H1 (cell line): ENCODE results near the gene SHH. TPM values are rescaled to one million over a fixed set of nuclear protein-coding genes. Genes with fewer than 3 reads are reported as not detected.

Experiments used
- CTCF ChIA-PET: fragments of 300-600 bp; sonication (Branson Sonifier 250); formaldehyde crosslinking; loops from one replicate; lab custom pipeline; 2021; ENCODE audit not compliant: partially characterized antibody; lab: Charles Lee
- POLR2A ChIA-PET: fragments of 300-600 bp; sonication (Branson Sonifier 250); formaldehyde crosslinking; loops from one replicate; lab custom pipeline; 2021; ENCODE audit warnings: inconsistent platforms; ENCODE audit not compliant: partially characterized antibody; lab: Charles Lee
- DNase-seq, 2 experiments: peaks; one replicate each; pipeline versions ENCODE4 v3.0.0 to v3.0.0-alpha.2; 2010 to 2022; ENCODE audit warnings: low spot score in 2 of 2, low read depth in 1 of 2, mixed read lengths in 1 of 2
- FAIRE-seq: peaks from 2 replicates; lab custom pipeline; 2011; peaks lifted over from hg19 to GRCh38; lab: Jason Lieb, UNC
- H2AFZ ChIP-seq: 2 replicates; pipeline ENCODE4 v1.8.1; 2012; ENCODE audit warnings: low read length, inconsistent platforms
- H2AK5ac ChIP-seq: 2 replicates; pipeline ENCODE4 v1.6.1; 2013; ENCODE audit warnings: low read depth, low read length
- H2BK120ac ChIP-seq: replicated peaks from 2 replicates; pipeline ENCODE3; 2013; ENCODE audit warnings: low read depth, low read length, inconsistent platforms
- H2BK12ac ChIP-seq: 2 replicates; pipeline ENCODE4 v1.6.1; 2013; ENCODE audit warnings: low read depth, low read length
- H2BK15ac ChIP-seq: 2 replicates; pipeline ENCODE4 v1.6.1; 2013; ENCODE audit warnings: low read length
- H2BK20ac ChIP-seq: 2 replicates; pipeline ENCODE4 v1.6.1; 2013; ENCODE audit warnings: low read length
- H2BK5ac ChIP-seq: 2 replicates; pipeline ENCODE4 v1.6.1; 2013; ENCODE audit warnings: low read depth, low read length
- H3K14ac ChIP-seq: 2 replicates; pipeline ENCODE4 v1.6.1; 2013; ENCODE audit warnings: inconsistent platforms; ENCODE audit not compliant: insufficient read length
- H3K18ac ChIP-seq: 2 replicates; pipeline ENCODE4 v1.6.1; 2013; ENCODE audit warnings: low read length; ENCODE audit errors: extremely low read depth
- H3K23ac ChIP-seq: 2 replicates; pipeline ENCODE4 v1.6.1; 2013; ENCODE audit warnings: inconsistent platforms; ENCODE audit not compliant: insufficient read length
- H3K23me2 ChIP-seq: 2 replicates; pipeline ENCODE4 v1.6.1; 2013; ENCODE audit warnings: low read depth, low read length
- H3K27ac ChIP-seq: 2 replicates; pipeline ENCODE4 v1.6.1; 2011; ENCODE audit warnings: low read depth, low read length, inconsistent platforms
- H3K27me3 ChIP-seq, 4 experiments: replicated peaks in 1 of 4; 1 replicate in 1 of 4; 2 replicates in 3 of 4; pipeline versions ENCODE4 v1.6.1 to v1.8.1; 2011 to 2013; ENCODE audit warnings: low read length in 3 of 4, mild to moderate bottlenecking in 3 of 4, inconsistent platforms in 2 of 4, mixed read lengths in 2 of 4, moderate library complexity in 1 of 4; ENCODE audit not compliant: control insufficient read depth in 3 of 4, insufficient read depth in 3 of 4; ENCODE audit errors: extremely low read depth in 1 of 4
- H3K36me3 ChIP-seq, 4 experiments: 2 replicates each; pipeline versions ENCODE4 v1.6.1 to v1.8.1; 2011 to 2013; ENCODE audit warnings: mild to moderate bottlenecking in 4 of 4, low read length in 3 of 4, moderate library complexity in 2 of 4, control low read depth in 1 of 4, inconsistent platforms in 1 of 4; ENCODE audit not compliant: insufficient read depth in 4 of 4, control insufficient read depth in 2 of 4
- H3K4ac ChIP-seq: replicated peaks from 2 replicates; pipeline ENCODE3; 2013; ENCODE audit warnings: low read length, low read depth, mixed read lengths, inconsistent platforms; ENCODE audit not compliant: insufficient read length
- H3K4me1 ChIP-seq, 4 experiments: replicated peaks in 1 of 4; 1 replicate in 1 of 4; 2 replicates in 3 of 4; pipeline versions ENCODE4 v1.6.1 to v1.8.1; 2011 to 2013; ENCODE audit warnings: low read length in 3 of 4, inconsistent platforms in 2 of 4, mixed read lengths in 1 of 4; ENCODE audit not compliant: insufficient read depth in 4 of 4, control insufficient read depth in 3 of 4
- H3K4me2 ChIP-seq, 2 experiments: 2 replicates each; pipeline versions ENCODE4 v1.6.1 to v1.8.1; 2011 to 2013; ENCODE audit warnings: low read depth in 2 of 2, low read length in 2 of 2, control low read depth in 1 of 2, inconsistent platforms in 1 of 2, mild to moderate bottlenecking in 1 of 2; ENCODE audit not compliant: insufficient read depth in 1 of 2
- H3K4me3 ChIP-seq, 4 experiments: fragments of 200-600, 300-600 bp in 1 of 4; sonication (generic), shearing (Covaris generic), sonication (Bioruptor Twin) in 1 of 4; 2 replicates each; pipeline versions ENCODE4 v1.5.1 to v1.8.1; 2011 to 2016; ENCODE audit warnings: low read length in 4 of 4, low read depth in 3 of 4, control low read depth in 2 of 4, inconsistent platforms in 2 of 4, mild to moderate bottlenecking in 2 of 4, mixed read lengths in 1 of 4, moderate library complexity in 1 of 4; ENCODE audit not compliant: insufficient read depth in 2 of 4; ENCODE audit errors: extremely low read depth in 1 of 4
- H3K56ac ChIP-seq: replicated peaks from 2 replicates; pipeline ENCODE3; 2013; ENCODE audit warnings: low read depth, mild to moderate bottlenecking, mixed read lengths, low read length, inconsistent platforms; ENCODE audit not compliant: insufficient read length
- H3K79me1 ChIP-seq: 2 replicates; pipeline ENCODE4 v1.6.1; 2013; ENCODE audit warnings: low read depth, low read length, control low read depth
- H3K79me2 ChIP-seq, 2 experiments: 2 replicates each; pipeline versions ENCODE4 v1.6.1 to v1.8.1; 2012 to 2013; ENCODE audit warnings: low read length in 2 of 2, mild to moderate bottlenecking in 2 of 2, inconsistent platforms in 1 of 2; ENCODE audit not compliant: insufficient read depth in 2 of 2, control insufficient read depth in 1 of 2
- H3K9ac ChIP-seq, 4 experiments: replicated peaks in 1 of 4; 1 replicate in 1 of 4; 2 replicates in 3 of 4; pipeline versions ENCODE4 v1.6.1 to v1.8.1; 2011 to 2013; ENCODE audit warnings: low read depth in 3 of 4, low read length in 3 of 4, control low read depth in 2 of 4, mild to moderate bottlenecking in 2 of 4, moderate library complexity in 2 of 4, inconsistent platforms in 1 of 4; ENCODE audit errors: extremely low read depth in 1 of 4
- H3K9me3 ChIP-seq, 2 experiments: 2 replicates each; pipeline versions ENCODE4 v1.6.1 to v1.8.1; 2012 to 2013; ENCODE audit warnings: mild to moderate bottlenecking in 2 of 2, moderate library complexity in 2 of 2, control low read depth in 1 of 2, inconsistent platforms in 1 of 2, low read depth in 1 of 2, low read length in 1 of 2, mixed read lengths in 1 of 2; ENCODE audit not compliant: insufficient read depth in 2 of 2
- H4K20me1 ChIP-seq, 2 experiments: replicated peaks in 1 of 2; 2 replicates each; pipeline versions ENCODE3 to v1.8.1; 2011 to 2013; ENCODE audit warnings: inconsistent platforms in 2 of 2, low read length in 2 of 2, mild to moderate bottlenecking in 1 of 2; ENCODE audit not compliant: insufficient read depth in 2 of 2, control insufficient read depth in 1 of 2
- H4K5ac ChIP-seq: 2 replicates; pipeline ENCODE4 v1.6.1; 2013; ENCODE audit warnings: low read length, low read depth, mixed read lengths, inconsistent platforms; ENCODE audit not compliant: insufficient read length
- H4K8ac ChIP-seq: 2 replicates; pipeline ENCODE4 v1.8.0; 2013; ENCODE audit warnings: mild to moderate bottlenecking, moderate library complexity, low read length, inconsistent platforms; ENCODE audit not compliant: insufficient read depth; ENCODE audit errors: extremely low read depth
- H4K91ac ChIP-seq: replicated peaks from 2 replicates; pipeline ENCODE3; 2013; ENCODE audit warnings: low read length, mixed read lengths, inconsistent platforms; ENCODE audit not compliant: insufficient read length
- ATF3 ChIP-seq: IDR thresholded peaks from 2 replicates; pipeline ENCODE4 v1.6.1; 2011; ENCODE audit warnings: low read depth, mild to moderate bottlenecking, low read length; ENCODE audit not compliant: insufficient read depth
- SP2 ChIP-seq: IDR thresholded peaks from 2 replicates; pipeline ENCODE4 v1.6.1; 2012; ENCODE audit warnings: mild to moderate bottlenecking, low read length, inconsistent platforms
- WGBS, 2 experiments: shearing (Covaris generic) in 1 of 2; methylation state at CpG; one replicate each; pipeline versions ENCODE4 v1.1.6 to v1.1.7; 2013 to 2015; ENCODE audit warnings: low lambda C conversion rate in 2 of 2, mixed read lengths in 2 of 2, inconsistent platforms in 1 of 2, low coverage in 1 of 2, missing lambda C conversion rate in 1 of 2; ENCODE audit not compliant: insufficient replicate concordance in 2 of 2, insufficient coverage in 1 of 2, insufficient read length in 1 of 2; ENCODE audit errors: extremely low coverage in 1 of 2, missing lambda C conversion rate in 1 of 2; 5-methylcytosine and 5-hydroxymethylcytosine counted together
- polyA plus RNA-seq, 7 experiments: library from polyadenylated mRNA; depleted of rRNA in 3 of 7; stranded (reverse) in 5 of 7; unstranded in 2 of 7; fragments of >200 nt in 5 of 7; fragments of 200-250 nt in 2 of 7; gene quantifications; 1 replicate in 5 of 7; 2 replicates in 1 of 7; 4 replicates in 1 of 7; pipeline versions ENCODE4 v1.2.1 to v1.2.3, GENCODE V29; 2011 to 2013; ENCODE audit warnings: missing spikeins in 2 of 7, mixed read lengths in 2 of 7
- total RNA-seq: library from RNA; stranded (reverse); fragmentation: NEBNext Ultra II Directional; extraction: Animal tissue kit (Norgen Biotek cat#: 25700); gene quantifications from 2 replicates; pipeline ENCODE4 v1.2.1, GENCODE V29; 2021

SHH gene
- total and polyA plus RNA-seq, 2 of the 8 experiments (the other 6 are each of a cell fraction or from before 2014, with no cell fraction given): not detected

- H3K4me1 ChIP-seq: peaks cover 0 to 15% (median 8%) of the 10 kb centered on the region in 4 experiments; a peak in 5 of 7 replicates
- no peaks in the 10 kb centered on the region for H3K9me3 ChIP-seq
- DNase-seq (no peak), FAIRE-seq (no peak)
- H2AK5ac ChIP-seq: no peak overlapping the region
- no peak overlapping the region for H2BK15ac ChIP-seq
- no peaks in the 10 kb centered on the region for H3K23me2 ChIP-seq
- no peak overlapping the region for H3K56ac ChIP-seq
- TF ChIP-seq SP2 (no peak), ATF3 (no peak)
- no peak overlapping the region for H3K4me2 ChIP-seq
- H2BK12ac ChIP-seq: no peak overlapping the region
- no peak overlapping the region for H4K5ac ChIP-seq
- no peak overlapping the region for H3K18ac ChIP-seq
- H3K4ac ChIP-seq: no peak overlapping the region
- no peaks in the 10 kb centered on the region for H3K36me3 ChIP-seq
- H2AFZ ChIP-seq: no peak overlapping the region
- no peak overlapping the region for H2BK5ac ChIP-seq
- no peak overlapping the region for H3K14ac ChIP-seq
- no peak overlapping the region for H4K91ac ChIP-seq
- WGBS, 2 experiments: 89% methylated on average over 16 of the region's 16 CpGs; no CpG with 5 or more reads in 1 of the 2 experiments
- H4K20me1 ChIP-seq: no peaks in the 10 kb centered on the region
- no peak overlapping the region for H2BK120ac ChIP-seq
- no peak overlapping the region for H4K8ac ChIP-seq
- H3K79me1 ChIP-seq: no peaks in the 10 kb centered on the region
- no peaks in the 10 kb centered on the region for H3K27me3 ChIP-seq
- ChIA-PET CTCF (no interaction called here), POLR2A (no interaction called here)
- no peak overlapping the region for H3K4me3 ChIP-seq
- no peak overlapping the region for H2BK20ac ChIP-seq
- no peak overlapping the region for H3K27ac ChIP-seq
- no peaks in the 10 kb centered on the region for H3K79me2 ChIP-seq
- peak overlapping the region in 1 of 4 experiments; percentile 13; a peak in 1 of 7 replicates for H3K9ac ChIP-seq
- H3K23ac ChIP-seq: no peak overlapping the region
Measured at GRCh38 chr7:155834486-155835048, 22.3 kb upstream of the SHH start.
